Skeletal muscle satellite cell (primary cell): ENCODE data around the gene GPC1.

Experiments used
- H3K27me3 ChIP-seq: 2 replicates; pipeline ENCODE4 v1.7.0; 2013; ENCODE audit warnings: low read length; ENCODE audit not compliant: control insufficient read depth, insufficient read depth
- H3K36me3 ChIP-seq: 2 replicates; pipeline ENCODE4 v1.7.0; 2013; ENCODE audit warnings: mild to moderate bottlenecking, control low read depth, low read length; ENCODE audit not compliant: insufficient read depth
- H3K4me1 ChIP-seq: 2 replicates; pipeline ENCODE4 v1.7.0; 2013; ENCODE audit warnings: low read length; ENCODE audit not compliant: control insufficient read depth, insufficient read depth
- H3K4me2 ChIP-seq: 2 replicates; pipeline ENCODE4 v1.7.0; 2013; ENCODE audit warnings: mild to moderate bottlenecking, low read length
- H3K4me3 ChIP-seq: 2 replicates; pipeline ENCODE4 v1.7.0; 2013; ENCODE audit warnings: low read length
- H3K9ac ChIP-seq: 2 replicates; pipeline ENCODE4 v1.7.0; 2013; ENCODE audit warnings: mild to moderate bottlenecking, low read depth, low read length, moderate library complexity
- H3K9me3 ChIP-seq: replicated peaks from 2 replicates; pipeline ENCODE4 v1.7.0; 2013; ENCODE audit warnings: mild to moderate bottlenecking, control low read depth, low read length

GPC1 gene

DNA sequence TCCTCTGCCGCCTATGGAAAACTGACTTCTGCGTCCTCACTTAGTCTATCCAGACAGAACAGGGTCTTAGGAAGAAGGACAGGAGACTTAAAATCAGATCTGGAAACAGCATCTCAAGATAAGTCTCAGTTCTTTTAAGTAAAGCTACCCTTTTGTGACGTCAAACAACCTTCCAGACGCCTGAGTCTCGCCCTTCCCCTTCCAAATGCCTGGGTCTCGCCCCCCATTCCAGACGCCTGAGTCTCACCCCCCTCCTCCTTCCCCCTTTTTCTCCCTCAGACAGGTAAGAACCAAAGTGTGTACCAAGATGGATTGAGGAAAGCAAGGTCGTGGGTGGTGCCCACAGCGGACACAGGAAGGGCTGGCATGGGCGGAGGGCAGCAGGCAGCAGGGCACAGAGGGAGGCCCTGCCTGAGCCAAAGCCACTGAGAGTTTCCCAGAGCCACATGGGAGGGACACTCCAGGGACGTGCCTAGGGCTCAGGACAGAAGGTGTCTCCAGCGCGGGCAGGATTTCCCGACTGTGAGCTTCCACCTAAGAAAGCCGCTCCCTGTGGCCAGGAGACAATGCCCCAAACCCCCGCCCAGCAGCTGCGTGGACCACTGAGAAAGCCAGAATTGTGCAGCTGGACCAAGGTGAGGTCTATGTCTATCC lies 71.1 kb downstream of the GPC1 start:
- Histone ChIP-seq H3K36me3 (no peaks in the 10 kb centered on the region), H3K9me3 (no peaks in the 10 kb centered on the region), H3K4me1 (no peaks in the 10 kb centered on the region), H3K27me3 (no peaks in the 10 kb centered on the region), H3K9ac (no peak overlapping the region), H3K4me3 (no peak overlapping the region), H3K4me2 (no peak overlapping the region)

DNA sequence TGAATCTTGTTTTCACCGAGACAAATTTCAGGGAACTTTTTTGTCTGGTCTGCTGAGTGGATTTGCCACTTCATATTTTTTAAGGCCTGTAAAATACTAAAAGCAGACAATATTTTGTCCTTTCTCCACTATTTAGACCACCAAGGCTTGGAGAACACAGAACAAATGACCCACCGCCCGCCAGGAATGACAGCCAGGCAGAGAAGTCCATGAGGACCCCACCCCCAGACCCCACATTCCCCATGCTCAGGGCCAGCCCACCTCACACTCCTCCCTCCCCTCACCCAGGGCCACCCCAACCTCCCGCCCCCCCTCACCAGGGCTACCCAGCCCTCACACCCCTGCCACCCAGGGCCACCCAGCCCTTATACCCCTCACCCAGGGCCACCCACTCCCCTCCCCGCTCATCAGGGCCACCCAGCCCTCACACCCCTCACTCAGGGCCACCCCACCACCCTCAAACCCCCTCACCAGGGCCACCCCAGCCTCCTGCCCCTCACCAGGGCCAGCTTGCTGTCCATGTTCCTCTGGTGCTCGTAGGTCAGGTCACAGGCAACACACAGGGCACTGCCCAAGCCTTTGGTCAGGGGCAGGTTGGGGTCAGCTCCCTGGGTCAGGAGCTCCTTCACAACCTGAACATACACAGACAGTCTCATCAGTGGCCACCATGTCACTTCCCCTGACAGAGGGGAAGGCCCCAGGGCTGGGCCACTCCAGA lies 71.8 kb downstream of the GPC1 start:
- no peaks in the 10 kb centered on the region for H3K9me3 ChIP-seq
- H3K27me3 ChIP-seq, result no peaks in the 10 kb centered on the region
- H3K4me3 ChIP-seq, result no peak overlapping the region
- no peak overlapping the region for H3K9ac ChIP-seq
- no peaks in the 10 kb centered on the region for H3K4me1 ChIP-seq
- no peaks in the 10 kb centered on the region for H3K36me3 ChIP-seq
- H3K4me2 ChIP-seq, result no peak overlapping the region

DNA sequence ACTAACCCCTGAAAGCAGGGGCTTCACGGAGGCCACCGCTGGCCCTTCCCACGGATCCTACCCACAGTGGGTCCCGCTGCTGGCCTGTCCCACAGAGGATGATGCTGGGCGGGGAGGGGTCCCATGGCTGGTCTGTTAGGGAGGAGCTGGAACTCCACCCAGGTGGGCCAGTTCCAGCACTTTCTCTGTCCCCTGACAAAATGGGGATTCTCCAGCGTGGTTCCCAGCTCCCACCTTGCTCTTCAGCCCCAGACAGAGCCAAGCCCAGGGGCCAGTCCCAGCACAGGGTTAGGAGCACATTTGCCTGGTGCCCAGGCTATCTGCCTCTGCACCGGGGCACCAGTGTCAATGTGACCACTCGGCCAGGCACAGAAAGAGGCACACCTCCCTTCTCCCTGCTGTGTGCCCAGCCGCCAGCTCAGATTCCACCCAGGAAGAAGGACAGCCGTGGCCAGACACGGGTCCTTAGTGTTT lies 72.4 kb downstream of the GPC1 start:
- Histone ChIP-seq H3K4me1 (no peaks in the 10 kb centered on the region), H3K9ac (no peak overlapping the region), H3K4me3 (no peak overlapping the region), H3K9me3 (no peaks in the 10 kb centered on the region), H3K27me3 (no peaks in the 10 kb centered on the region), H3K36me3 (no peaks in the 10 kb centered on the region), H3K4me2 (no peak overlapping the region)

DNA sequence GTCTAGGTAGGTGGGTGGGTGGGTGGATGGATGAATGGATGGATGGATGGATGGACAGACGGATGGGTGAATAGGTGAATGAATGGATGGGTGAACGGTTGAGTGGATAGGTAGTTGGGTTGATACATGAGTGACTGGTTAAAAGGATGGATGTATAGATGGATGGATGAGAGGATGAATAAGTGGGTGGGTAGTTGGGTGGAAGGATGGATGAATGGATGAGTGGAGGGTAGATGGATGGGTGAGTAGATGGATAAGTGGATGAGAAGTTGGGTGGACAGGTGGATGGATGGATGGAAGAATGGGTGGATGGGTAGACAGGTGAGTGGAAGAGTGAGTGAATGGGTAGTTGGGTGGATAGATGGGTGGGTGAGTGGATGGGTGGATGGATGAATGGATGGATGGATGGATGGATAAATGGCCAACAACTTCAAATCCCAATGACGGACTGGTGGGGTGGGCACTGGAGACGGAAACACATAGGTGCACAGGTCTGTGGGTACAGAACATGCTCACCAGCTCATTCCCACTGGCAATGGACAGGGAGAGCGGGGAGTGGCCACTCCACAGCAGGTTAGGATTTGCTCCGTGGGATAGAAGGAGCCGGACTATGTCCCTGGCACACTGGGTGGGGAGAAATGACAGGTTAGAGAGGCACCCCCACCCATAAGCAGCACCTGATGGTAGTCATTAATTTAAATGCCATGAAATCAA lies 73.5 kb downstream of the GPC1 start:
- Histone ChIP-seq H3K36me3 (no peaks in the 10 kb centered on the region), H3K9ac (no peak overlapping the region), H3K4me3 (no peak overlapping the region), H3K9me3 (no peaks in the 10 kb centered on the region), H3K27me3 (no peaks in the 10 kb centered on the region), H3K4me2 (no peak overlapping the region), H3K4me1 (peaks cover 1% of the 10 kb centered on the region)

DNA sequence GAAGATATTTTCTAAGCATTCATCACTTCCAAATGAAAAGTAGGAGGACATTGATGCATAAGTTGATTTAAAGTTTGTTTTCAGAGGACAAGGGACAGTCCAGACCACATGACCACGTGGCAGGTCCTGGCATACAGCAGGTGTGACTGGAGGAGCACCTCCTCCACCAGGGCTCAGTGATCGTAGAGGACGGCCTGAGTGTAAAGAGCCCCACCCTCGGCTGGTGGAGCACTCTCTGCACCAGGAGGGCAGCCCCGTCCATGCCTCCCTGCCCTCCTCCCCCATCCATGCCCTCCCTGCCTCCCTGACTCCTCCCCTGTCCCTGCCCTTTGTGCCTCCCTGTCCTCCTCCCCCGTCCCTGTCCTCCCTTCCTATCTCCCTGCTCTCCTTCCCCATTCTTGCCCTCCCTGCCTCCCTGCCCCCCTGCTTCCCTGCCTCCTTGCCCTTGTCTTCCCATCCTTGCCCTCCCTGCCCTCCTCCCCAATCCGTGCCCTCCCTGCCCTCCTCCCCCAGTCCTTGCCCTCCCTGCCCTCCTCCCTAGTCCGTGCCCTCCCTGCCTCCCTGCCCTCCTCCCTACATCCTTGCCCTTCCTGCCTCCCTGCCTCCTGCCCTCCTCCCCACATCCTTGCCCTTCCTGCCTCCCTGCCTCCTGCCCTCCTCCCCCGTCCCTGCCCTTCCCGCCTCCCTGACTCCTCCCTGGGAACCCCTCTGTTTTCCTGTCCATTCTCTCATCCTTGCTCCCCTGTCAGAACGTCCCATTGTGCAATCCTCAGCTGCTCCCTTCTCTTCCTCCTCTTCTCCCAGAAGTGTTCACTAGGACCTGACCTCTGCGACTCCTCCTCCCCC lies 74.4 kb downstream of the GPC1 start:
- Histone ChIP-seq H3K36me3 (no peaks in the 10 kb centered on the region), H3K4me3 (no peak overlapping the region), H3K9me3 (no peaks in the 10 kb centered on the region), H3K27me3 (no peaks in the 10 kb centered on the region), H3K9ac (no peak overlapping the region), H3K4me2 (no peak overlapping the region), H3K4me1 (peaks cover 4% of the 10 kb centered on the region)

DNA sequence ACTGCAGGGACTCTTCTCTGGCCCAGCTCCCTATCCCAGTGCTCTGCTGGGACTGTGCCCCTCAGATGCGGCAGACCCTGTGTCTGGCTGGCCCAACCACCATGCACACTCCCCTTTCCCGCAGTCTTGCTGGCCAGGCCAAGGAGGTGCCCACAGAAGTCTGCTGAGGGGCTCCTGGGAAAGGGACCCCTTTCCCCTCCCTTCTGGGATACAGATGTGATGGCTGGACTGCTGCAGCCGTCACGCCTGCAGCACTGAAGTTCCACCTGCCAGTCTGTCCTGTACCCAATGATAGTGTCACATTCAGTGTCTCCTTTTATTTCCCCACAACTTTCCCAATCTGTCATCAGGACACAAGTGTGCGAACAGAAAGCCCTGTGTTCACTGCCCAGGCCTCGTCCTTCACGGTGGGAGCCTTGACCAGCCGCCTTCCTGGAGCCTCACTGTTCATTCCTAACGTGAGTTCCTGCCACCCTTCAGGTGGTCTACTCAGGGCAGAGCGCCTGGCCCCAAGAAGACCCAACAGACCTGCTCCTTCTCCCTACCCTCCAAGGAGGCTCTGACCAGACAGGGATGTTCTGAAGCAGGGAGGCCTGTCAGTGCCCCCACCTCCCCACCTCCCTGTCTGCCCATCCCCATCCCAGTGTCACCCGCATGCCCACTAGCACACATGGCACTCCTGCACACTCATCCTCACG lies 75.2 kb downstream of the GPC1 start:
- Histone ChIP-seq H3K4me2 (no peak overlapping the region), H3K9me3 (no peaks in the 10 kb centered on the region), H3K9ac (no peak overlapping the region), H3K36me3 (no peaks in the 10 kb centered on the region), H3K4me1 (peaks cover 4% of the 10 kb centered on the region), H3K4me3 (no peak overlapping the region), H3K27me3 (no peaks in the 10 kb centered on the region)

DNA sequence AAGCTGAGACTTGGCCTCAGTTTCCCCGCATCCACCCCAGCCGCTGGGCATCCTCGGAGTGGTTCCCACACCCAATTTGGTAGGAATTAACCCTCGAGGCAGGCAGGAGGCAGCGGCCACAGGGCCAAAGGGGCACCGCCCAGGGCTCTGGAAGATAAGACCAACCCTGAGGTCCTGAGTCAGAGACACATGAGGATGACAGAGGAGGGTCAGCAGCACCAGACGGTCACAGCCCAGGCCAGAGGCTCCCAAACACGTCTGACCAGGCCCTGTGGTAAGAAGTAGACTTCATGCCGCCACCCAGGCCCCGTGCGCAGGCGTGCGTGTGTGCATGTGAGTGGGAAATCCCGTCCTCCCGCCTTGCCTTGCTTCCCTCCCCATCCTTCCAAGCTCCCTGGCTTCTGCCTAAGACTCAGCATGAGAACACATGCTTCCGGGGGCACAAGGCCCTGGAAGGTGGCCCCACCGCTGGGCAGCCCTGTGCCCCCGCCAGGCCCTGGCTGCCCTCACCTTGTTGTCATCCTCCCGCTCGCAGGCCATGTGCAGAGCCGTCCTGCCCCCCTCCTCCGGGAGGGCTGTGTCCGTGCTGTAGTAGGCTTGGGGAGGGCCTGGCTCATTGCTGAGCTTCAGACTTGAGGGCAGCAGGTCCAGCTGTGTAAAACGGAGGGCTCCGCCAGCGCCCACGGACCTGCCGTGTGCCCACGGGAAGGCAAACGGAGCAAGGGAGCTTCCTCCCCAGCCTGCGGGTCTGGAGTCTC lies 76.1 kb downstream of the GPC1 start:
- Histone ChIP-seq H3K4me1 (peaks cover 4% of the 10 kb centered on the region), H3K9me3 (no peaks in the 10 kb centered on the region), H3K4me3 (no peak overlapping the region), H3K36me3 (no peaks in the 10 kb centered on the region), H3K4me2 (no peak overlapping the region), H3K9ac (no peak overlapping the region), H3K27me3 (no peaks in the 10 kb centered on the region)

DNA sequence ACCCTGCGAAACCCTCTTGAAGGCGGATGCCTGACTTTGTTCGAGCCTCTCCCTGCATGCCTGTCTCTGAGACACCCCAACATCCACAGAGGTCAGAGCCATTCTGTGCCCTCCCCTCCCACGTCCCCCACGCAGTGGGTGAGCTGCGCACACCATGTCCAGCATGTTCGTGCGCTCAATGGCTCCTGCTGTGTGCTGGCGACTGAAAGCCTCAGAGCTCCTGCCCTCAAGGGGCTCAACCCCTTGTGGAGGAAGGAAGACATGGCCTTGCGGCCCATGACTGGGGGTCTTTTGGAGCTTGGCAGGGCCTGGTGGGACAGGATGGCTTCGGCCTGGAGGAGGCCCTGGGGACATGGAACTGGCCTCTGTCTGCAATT lies 76.6 kb downstream of the GPC1 start:
- no peaks in the 10 kb centered on the region for H3K27me3 ChIP-seq
- H3K36me3 ChIP-seq, result no peaks in the 10 kb centered on the region
- H3K4me3 ChIP-seq, result no peak overlapping the region
- peaks cover 4% of the 10 kb centered on the region for H3K4me1 ChIP-seq
- H3K9ac ChIP-seq, result no peak overlapping the region
- H3K9me3 ChIP-seq, result no peaks in the 10 kb centered on the region
- H3K4me2 ChIP-seq, result no peak overlapping the region

DNA sequence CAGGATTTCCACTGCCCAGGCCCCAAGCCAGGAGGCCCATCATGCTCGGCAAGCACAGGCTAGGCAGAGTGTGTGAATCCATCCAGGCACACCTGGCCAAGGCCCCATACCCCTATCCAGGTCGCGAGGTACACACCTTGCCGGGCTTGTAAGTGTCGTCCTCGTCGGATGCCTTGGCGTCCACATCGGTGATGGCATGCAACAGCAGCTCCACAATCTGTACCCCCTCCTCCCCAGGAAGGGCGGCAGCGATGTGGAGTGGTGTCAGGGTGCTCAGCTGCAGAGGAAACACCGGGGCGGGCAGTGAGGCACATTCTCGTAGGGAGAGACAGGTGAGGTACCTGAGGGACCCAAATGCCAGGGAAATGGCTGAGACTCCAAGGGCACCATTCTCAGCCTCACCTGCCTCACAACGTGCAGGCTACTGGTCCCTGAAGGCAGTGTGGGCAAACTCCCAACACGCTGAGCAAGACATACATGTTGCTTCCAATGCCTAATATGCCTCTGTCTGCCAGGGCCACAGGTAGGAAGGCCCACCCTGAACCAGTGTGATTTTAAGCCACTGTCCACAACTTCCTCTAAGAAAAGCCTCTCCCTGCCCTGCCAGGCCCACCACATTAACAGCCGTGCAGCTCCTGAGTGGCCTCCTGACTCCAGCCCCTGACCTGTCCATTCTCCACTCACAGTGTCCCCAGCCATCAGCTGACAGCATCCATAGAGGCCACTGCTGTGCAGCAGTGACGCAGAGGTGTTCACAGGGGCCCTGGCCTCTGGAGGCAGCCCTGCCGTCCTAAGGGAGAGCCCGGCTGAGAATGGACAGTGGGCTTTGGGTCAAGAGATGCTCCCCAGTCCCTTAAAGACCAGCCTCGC lies 77.4 kb downstream of the GPC1 start:
- Histone ChIP-seq H3K27me3 (no peaks in the 10 kb centered on the region), H3K9me3 (no peaks in the 10 kb centered on the region), H3K4me1 (peaks cover 4% of the 10 kb centered on the region), H3K9ac (no peak overlapping the region), H3K4me3 (no peak overlapping the region), H3K36me3 (no peaks in the 10 kb centered on the region), H3K4me2 (no peak overlapping the region)
